Measurements from ENCODE around the gene MARK1. TPM values are rescaled to one million over a fixed set of nuclear protein-coding genes. Genes with fewer than 3 reads are reported as not detected.

MARK1 gene
- total RNA-seq, 1 experiment from 2014 or later, result 17.8 TPM

DNA sequence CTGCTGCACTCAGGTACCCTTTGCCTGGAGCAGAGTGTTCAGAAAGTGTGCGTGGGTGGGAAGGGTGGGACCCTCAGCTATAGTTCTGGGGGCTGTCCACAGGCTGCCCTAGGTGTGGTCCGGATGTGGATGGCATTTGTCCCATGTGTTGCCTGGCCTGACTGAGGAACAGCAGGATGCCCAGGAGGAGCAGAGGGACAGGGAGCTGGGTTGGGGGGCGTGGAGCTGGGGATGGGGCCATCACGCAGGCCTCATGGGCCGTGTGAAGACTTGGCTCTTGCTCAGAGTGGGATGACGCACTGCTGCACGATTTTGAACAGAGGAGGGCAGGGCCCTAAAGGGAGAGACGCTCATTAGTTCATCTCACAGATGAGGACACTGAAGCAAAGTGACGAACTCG is 179.2 kb downstream of the MARK1 start:
- Mint-ChIP-seq H3K9me3 (no peaks in the 10 kb centered on the region), H3K36me3 (ENCODE audit: insufficient read depth in 1 of 3, low read depth in 3 of 3) (no peaks in the 10 kb centered on the region), H3K4me3 (no peak overlapping the region), H3K27ac (peak overlapping the region in 1 of 3 experiments; percentile 48; a peak in 1 of 7 replicates), H3K27me3 (ENCODE audit: low read depth) (peaks cover 2% of the 10 kb centered on the region), H3K4me1 (peaks cover 27 to 29% of the 10 kb centered on the region in 2 experiments)
- WGBS (ENCODE audit: extremely low coverage, insufficient read length, low lambda C conversion rate), result no CpG with 5 or more reads among the region's 10 CpGs
- H3K27ac ChIP-seq (ENCODE audit: insufficient read length, low read depth, low read length), result no peak overlapping the region
- H3K9ac ChIP-seq (ENCODE audit: extremely low read depth, insufficient read length, low read length), result no peak overlapping the region
- H3K23ac ChIP-seq (ENCODE audit: insufficient read length, low read depth, low read length), result no peak overlapping the region
- no peak overlapping the region for H2AFZ ChIP-seq (ENCODE audit: low read length)
- no peak for TF ChIP-seq CTCF (conservative IDR thresholded peaks at IDR 0.05)
- no peak overlapping the region for H3K14ac ChIP-seq (ENCODE audit: insufficient read depth, low read length)
- H3K4ac ChIP-seq (ENCODE audit: low read depth, low read length), result no peak overlapping the region
- no peak overlapping the region for H4K8ac ChIP-seq (replicated peaks; ENCODE audit: insufficient read length, low read depth, low read length)
- no peaks in the 10 kb centered on the region for H3K9me3 ChIP-seq (ENCODE audit: control insufficient read depth, low read depth, low read length)
- H2BK20ac ChIP-seq (ENCODE audit: low read depth, low read length, poor library complexity, severe bottlenecking), result no peak overlapping the region
- H2AK5ac ChIP-seq (ENCODE audit: insufficient read length, low read length), result no peak overlapping the region
- H2BK15ac ChIP-seq (ENCODE audit: low read depth, low read length), result no peak overlapping the region
- no peaks in the 10 kb centered on the region for H3K4me1 ChIP-seq (ENCODE audit: insufficient read depth, low read length)
- H3K56ac ChIP-seq (ENCODE audit: insufficient read length, low read depth, low read length), result no peak overlapping the region
- no peak overlapping the region for H2BK12ac ChIP-seq (ENCODE audit: insufficient read length, low read depth, low read length)
- no peak overlapping the region for H4K91ac ChIP-seq (ENCODE audit: insufficient read length, low read depth, low read length)
- no peak overlapping the region for H2BK120ac ChIP-seq (ENCODE audit: low read depth, low read length, poor library complexity, severe bottlenecking)
- H2BK5ac ChIP-seq (ENCODE audit: insufficient read length, low read length), result no peak overlapping the region
- H3T11ph ChIP-seq (ENCODE audit: low read length), result no peak overlapping the region
- no peaks in the 10 kb centered on the region for H3K79me2 ChIP-seq (ENCODE audit: insufficient read depth, low read length)
- H4K5ac ChIP-seq (ENCODE audit: insufficient read length, low read depth, low read length), result no peak overlapping the region
- no peaks in the 10 kb centered on the region for H3K27me3 ChIP-seq (ENCODE audit: insufficient read depth, low read length)
- no peaks in the 10 kb centered on the region for H4K20me1 ChIP-seq (ENCODE audit: control insufficient read depth, insufficient read depth, insufficient read length)
- H3K23me2 ChIP-seq (ENCODE audit: insufficient read length, low read depth, low read length, poor library complexity, severe bottlenecking), result no peaks in the 10 kb centered on the region
- no peaks in the 10 kb centered on the region for H3K79me1 ChIP-seq (ENCODE audit: insufficient read depth, low read depth, low read length, poor library complexity, severe bottlenecking)
- no peak for DNase-seq
- H3K4me2 ChIP-seq (ENCODE audit: insufficient read depth, insufficient read length, low read length), result no peak overlapping the region
- H3K18ac ChIP-seq (ENCODE audit: insufficient read length, low read depth, low read length), result no peak overlapping the region
